ENCODE measurements around the gene PCDHA4.
A peak's percentile ranks its signal among the peaks of the same experiment; 100 is the strongest.

The PCDHA4 gene

GRCh38 chr5:140806834-140807775, at the start of gene PCDHA4:
Gene PCDHA4 (plus strand): TSS chr5:140807068.
- peak; percentile 72 for TF ChIP-seq CTCF (IDR thresholded peaks at IDR 0.05)

- TF ChIP-seq CTCF (IDR thresholded peaks at IDR 0.05), result no peak
Measured at GRCh38 chr5:140764177-140764973, 42.5 kb upstream of the PCDHA4 start.

GRCh38 chr5:140767444-140767843, 39.4 kb upstream of the PCDHA4 start:
- TF ChIP-seq CTCF (IDR thresholded peaks at IDR 0.05), result no peak

GRCh38 chr5:140780512-140780911, 26.4 kb upstream of the PCDHA4 start:
- no peak for TF ChIP-seq CTCF (IDR thresholded peaks at IDR 0.05)

GRCh38 chr5:140785905-140786686, 20.8 kb upstream of the PCDHA4 start, which contains the start of gene PCDHA1:
Gene PCDHA1 (plus strand): TSS chr5:140786140.
- TF ChIP-seq CTCF (IDR thresholded peaks at IDR 0.05), result peak; percentile 26; the same call in 1 of the 2 replicates

- TF ChIP-seq CTCF (IDR thresholded peaks at IDR 0.05), result no peak
Measured at GRCh38 chr5:140791089-140791488, 15.8 kb upstream of the PCDHA4 start.
